GOT3 (cell line): Measurements from ENCODE around the gene TBC1D22A.
"Not testable (repeated sequence)": the region's sequence is repeated elsewhere in the genome, so short reads cannot be mapped to it uniquely, and the experiment has no call there.

Experiments used
- DNase-seq: peaks from one replicate; lab custom pipeline; 2025; ENCODE audit warnings: mixed read lengths; lab: John Stamatoyannopoulos, UW

Gene TBC1D22A

DNA sequence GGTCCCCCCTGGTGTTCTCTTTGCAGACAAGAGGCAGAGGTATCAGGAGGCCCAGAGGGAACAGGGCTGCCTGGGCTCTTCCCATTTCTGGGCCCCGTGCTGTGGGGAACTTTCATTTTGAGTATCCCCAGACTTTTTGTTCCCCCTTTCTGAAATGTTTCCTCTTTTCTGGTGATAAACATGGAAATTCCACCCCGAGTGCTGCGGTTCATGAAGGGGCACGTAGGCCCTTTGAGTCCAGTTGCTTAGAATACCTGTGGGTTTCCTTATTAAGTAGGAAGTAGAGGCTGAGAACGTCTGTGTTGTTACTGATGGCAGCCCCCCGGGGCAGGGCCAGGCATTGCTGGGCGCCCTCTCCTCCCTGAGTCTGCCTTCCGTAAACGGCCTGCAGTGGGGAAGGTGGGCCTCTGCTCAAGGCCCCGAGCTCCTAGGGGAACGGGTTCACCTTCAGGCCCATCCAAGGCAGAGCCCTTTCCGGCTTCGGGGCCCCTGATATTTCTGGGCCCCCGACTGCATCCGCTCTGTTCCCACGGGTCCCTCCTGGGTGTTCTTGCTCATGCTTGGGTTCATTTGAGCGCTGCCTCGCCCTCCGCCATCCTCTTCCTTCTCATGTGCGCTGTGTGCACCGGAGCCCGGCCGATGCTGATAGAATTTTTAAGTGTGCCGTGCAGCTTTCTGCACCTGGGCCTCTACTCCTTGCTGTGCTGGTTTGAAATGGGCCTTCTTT is 12.0 kb downstream of the TBC1D22A start:
- DNase-seq: no peak

DNA sequence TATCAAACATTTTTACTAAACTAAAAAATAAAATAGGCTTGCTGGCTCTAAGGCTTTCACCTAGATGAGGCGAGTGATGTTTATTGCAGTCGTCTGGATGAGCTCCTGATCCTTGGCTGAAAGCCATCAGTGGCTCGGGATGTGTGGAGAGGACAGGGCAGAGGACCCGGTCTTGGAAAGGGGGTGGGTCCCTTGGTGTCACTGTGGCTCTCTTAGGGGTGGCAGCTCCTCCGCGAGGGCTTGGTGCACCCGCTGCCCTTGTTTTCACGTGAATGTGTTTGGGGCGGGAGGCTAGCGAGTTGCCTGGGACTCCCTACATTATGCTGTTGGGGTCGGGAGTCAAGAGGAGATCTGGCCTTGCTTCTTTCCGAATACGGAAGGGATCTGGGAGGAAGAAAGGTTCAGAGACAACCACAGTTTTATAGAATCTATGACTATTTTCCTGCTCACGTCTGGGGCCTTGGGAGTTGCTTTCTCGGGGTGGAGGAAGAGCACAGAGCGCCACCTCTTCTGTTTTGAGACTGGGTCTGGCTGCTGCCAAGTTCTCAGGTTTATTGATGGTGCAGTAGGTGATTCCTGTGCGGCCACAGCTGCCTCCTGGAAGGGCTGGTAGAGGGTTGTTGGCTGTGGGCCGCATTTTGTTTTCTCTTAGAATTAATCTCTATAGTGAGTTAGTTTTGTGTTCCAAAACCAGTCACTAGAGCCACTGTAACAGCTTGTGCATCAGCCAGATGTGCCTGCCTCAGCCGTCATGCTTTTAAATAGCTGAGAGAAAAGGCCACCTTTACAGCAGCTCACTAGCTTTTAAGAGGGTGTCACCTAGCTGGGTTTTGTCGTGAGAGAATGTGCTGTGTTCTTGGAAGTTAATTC is 12.8 kb downstream of the TBC1D22A start:
- no peak for DNase-seq

DNA sequence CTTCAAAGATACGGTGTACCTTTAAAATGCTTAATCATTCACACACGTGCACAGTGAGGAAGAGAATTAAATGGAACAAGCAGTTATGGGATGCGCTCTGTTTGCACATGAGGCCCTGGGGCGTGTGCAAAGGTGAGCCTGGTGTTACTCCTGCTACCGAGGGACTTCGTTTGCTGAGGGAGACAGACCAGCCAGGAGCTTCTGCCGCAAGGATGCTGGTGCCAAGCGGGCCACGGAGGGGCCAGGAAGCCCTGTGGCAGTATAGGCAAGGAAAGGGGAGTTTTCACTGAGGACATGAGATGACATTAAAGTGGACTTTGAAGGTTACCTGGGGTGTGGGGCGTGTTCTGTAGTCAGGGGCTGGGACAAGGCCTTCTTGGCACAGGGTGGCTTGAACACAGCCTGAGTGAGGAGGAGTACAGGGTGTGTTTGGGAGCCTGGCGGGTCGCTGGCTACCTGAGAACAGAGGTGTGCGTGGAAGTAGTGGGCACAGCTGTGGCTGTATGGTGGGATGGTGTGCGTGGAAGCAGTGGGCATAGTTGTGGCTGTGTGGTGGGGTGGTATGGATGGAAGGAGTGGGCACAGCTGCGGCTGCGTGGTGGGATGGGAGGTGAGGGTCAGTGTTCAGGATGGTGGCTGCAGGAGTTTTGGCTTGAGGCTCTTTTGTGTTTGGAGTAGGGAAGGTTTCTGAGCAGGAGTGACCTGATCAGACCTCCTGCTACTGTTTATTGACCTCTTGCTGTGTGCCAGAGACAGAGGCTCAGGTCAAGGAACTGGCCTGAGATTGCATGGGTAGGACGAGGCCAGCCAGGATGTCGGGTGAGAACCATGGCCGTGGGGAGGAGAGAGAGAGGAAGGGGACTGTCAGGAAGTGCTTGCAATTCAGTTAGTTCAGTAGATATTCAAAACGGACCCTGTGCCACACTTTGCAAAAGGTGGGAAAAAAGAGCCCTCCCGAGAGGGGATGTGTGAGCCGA is 13.7 kb downstream of the TBC1D22A start:
- no peak for DNase-seq

DNA sequence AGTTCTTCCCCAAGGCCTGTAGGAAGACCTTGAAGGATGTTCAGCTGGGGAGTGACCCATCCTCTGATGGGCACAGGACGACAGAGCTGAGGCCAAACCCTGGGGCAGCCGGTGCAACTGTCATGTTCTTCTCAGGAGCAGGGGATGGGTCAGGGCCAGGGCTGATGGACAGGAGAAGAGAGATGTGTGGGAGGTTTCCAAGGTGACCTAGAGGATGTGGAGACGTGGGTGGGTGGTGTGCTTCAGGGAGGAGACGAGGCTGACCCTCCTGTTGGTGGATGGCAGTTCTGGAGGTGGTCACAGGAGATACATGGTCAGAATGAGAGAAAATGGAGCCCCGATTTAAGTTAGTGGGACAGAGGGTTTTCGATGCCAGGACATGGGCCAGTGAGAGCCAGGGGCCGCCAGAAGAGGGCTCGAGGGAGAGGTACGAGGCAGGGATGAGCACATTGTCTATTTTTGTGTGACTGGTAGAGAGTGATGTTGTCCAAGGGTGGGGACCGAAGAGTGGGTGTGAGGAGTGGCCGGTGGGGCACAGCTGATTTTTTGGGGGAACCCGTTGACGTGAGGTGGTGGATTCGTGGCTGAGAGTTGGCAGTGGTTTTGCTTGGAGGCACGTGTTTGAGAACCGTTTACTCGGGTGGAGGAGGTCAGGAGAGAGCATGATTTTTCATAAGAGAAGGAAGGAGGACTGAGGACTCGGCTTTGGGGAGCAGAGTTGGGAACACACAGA is 14.6 kb downstream of the TBC1D22A start:
- no peak for DNase-seq

DNA sequence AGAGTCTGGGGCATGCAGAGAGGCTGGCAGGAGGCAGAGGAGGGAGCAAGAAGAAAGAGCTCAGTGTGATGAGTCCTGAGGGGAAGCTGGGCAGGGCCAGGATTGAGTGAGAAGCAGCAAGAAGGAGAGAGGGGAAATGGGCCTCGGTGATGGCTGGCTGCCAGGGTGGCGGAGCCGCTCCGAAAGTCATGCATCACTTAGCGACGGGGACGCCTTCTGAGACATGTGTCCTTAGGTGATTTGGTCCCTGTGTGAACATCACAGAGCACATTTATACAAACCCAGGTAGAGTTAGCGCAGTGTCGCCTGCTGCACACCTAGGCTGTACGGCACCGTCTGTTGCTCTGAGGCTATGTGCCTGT is 15.1 kb downstream of the TBC1D22A start:
- no peak for DNase-seq

DNA sequence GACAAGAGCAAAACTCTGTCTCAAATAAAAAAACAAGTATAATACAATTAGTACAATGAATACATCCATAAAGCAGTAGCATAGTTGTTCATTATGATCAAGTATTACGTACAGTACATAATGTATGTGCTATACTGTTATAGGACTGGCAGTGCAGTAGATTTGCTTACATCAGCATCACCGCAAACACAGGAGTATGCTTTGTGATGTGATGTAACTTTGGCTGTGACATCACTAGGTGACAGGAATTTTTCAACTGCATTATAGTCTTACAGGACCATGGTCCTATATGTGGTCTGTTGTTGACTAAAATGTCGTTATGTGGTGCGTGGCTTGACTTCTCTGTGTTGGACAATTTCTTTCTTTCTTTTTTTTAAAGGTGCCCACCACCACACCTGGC is 16.6 kb downstream of the TBC1D22A start:
- no peak for DNase-seq

DNA sequence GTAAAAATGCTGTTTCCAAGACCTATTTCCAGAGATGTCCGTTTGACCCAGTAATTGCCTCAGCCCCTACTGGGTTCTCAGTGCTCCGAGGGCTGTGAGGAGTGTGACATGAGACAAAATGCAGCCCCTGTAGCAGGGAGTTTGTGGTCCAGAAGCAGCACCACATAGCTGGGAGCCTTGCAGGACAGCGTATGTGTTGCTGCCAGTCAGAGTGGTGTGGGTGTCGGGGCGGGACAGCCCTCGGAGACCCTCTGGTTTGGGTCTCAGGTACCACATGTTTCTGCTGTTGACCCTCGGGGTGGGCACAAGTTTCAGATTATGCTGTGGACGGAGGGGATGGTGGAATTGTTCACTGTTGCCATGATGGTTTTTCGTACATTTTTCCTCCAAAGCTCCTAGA is 17.2 kb downstream of the TBC1D22A start:
- no peak for DNase-seq

DNA sequence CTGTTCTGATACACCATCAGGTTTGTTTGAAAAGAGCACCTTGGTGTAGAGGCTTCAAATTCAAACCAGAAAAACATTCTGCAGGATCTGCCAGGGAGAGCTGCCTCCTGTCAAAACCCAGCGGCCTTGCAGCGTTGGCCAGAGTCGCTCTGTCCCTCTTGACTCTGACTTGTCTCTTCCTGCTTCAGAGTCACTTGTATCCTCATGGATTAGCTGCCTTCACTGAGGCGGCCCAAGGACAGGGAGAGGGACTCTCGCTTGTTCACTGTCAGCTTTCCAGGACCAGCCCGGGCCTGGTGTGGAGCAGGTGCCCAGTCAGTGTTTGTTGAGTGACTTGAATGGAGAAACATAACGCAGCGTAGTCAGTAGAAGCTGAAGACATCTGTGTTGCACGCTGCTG is 18.0 kb downstream of the TBC1D22A start:
- DNase-seq: no peak

DNA sequence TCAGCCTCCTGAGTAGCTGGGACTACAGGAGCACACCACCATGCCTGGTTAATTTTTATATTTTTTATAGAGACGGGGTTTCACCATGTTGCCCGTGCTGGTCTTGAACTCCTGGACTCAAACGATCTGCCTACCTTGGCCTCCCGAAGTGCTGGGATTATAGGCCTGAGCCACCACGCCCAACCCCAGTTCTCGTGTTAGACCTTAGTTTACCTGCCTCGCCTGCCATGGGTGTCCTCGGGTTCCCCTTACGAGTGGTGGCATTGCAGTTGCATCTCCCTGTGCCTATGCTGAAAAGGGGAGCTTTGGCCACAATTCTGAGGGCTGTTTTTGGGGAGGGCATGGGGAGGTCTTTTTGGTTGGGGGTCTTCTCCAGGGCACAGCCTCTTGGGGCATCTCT is 18.8 kb downstream of the TBC1D22A start:
- no peak for DNase-seq

DNA sequence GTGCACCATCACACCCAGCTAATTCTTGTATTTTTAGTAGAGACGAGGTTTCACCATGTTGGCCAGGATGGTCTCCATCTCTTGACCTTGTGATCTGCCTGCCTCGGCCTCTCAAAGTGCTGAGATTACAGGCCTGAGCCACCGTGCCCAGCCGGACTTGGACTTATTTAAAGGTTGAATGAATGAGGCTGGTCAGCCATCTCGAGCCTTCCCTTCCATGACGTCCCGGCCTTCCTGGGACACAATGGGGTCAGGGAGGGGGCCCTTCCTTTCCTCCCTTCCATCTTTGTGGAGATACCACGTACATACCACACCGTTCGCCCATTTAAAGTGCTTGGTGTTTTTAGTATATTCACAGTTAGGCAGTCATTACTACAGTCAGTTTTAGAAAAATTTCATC is 19.8 kb downstream of the TBC1D22A start:
- not testable (repeated sequence) for DNase-seq

DNA sequence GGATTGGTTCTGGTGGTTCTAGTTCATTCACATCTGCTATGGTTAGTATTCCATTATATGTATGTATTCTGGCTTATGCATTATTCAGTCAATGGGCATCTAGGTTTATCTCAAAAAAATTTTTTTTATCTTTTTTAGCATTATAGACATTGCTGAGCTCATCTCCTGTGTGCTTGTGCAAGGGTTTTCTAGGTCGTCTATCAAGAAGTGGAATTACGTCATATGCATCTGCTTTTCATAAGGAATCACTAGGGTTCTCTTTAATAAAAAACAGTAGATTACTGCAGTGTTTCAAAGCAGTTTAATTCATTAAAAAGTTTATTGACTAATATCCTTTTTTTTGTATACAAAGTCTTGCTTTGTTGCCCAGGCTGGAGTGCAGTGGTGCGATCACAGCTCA is 21.3 kb downstream of the TBC1D22A start:
- no peak for DNase-seq

DNA sequence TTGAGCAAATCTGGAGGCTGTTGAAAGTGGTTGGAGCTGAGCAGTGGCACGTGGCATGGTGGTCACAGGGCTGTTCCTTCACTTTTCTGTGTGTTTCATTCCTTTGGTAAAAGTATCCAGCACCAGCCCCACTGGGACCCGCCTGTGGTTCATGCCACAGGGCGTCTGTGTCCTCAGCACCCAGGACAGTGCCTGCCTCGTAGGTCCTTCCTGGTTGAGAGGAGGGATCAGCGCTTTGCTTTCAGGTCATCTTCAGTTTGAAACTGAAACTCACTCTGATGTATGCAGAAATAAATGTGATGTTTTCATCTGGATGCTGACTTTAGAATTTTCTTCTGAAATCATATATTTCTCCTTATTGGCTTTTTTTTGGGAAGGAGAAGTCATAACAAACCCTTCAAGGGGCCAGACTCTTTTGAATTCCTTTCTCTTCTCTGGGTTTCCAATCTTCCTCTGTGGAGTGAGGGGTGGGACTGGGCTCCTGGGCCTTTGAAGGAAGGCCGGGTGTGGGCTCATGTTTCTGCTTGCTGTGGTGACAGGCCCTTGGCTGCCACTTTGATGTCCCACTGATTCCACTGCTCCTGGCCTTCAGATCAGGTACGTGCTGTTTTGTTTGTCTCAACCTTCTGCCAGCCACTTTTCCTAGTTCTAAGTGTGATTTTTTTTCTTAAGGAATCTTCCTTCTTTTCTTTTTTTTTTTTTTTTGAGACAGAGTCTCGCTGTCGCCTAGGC is 26.2 kb downstream of the TBC1D22A start:
- no peak for DNase-seq

DNA sequence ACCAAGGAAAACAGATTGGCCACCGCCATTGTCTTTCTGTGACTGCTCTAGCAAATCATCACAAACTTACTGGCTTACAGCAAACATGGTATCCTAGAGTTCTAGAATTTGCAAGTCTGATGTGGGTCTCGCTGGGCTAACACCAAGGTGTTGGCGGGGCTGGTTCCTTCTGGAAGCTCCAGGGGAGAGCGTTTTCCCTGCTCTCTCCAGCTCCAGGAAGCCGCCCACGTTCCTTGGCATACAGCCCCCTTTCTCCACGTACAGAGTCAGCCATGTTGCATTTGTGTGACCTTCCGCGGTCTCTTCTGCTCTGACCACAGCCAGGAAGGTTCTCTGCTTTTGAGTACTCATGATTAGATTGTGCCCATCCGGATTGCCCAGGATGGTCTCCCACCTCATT is 27.5 kb downstream of the TBC1D22A start:
- no peak for DNase-seq

DNA sequence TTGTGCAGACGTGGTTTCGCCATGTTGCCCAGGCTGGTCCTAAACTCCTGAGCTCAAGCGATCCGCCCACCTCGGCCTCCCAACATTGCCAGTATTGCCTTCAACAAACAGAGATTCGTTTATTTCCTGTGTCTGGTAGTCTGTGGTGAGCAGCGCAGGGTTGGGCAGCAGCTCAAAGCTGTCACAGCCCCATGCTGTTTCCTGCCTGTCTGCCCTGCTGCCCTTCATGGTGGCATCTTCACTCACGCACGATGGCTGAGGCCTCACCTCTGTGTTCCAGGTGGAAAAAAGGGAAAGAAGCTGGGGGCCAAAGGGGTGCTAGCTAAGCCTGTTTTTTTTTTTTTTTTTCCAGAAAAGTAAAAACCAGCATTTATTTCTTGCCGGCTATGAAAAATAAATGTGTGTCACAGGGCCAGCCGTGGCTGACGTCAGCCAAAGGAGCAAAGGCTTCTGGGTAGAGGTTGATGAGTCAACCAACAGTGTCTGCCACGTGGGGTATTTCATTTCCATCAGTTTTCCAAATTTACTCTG is 28.8 kb downstream of the TBC1D22A start:
- DNase-seq: no peak

DNA sequence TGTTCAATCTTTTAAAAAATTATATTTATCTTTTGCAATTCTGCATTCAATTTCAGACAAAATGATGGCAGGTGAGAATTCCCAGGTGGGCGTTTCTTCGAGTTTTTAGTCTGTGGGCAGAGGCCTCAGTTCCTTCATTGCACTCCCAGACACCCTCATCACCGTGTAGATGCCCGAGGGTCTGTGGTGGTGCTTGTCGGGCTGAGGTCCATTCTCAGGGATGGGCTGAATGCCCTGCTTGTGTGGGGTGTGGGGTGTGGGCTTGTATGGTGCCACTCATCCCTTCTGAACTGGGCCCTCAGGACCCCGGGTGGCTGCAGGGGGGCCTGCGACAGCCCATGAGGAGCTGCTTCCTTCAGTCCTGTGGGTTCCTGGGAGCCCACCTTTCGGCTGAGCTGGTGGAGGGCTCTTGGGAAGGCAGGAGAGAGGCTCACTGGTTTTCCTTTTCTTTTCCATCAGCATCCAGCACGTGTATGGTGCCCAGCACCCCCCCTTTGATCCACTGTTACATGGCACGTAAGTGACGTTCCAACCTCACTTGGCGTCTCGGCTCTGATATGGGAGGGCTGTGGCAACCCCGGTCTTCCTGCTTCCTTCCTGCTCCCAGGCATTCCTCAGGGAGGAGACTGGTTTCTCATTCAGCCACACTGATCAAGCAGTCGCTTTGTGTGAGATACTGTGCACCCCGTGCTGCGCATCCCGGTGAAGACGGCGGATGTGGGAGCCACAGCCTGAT is 29.8 kb downstream of the TBC1D22A start:
- no peak for DNase-seq

DNA sequence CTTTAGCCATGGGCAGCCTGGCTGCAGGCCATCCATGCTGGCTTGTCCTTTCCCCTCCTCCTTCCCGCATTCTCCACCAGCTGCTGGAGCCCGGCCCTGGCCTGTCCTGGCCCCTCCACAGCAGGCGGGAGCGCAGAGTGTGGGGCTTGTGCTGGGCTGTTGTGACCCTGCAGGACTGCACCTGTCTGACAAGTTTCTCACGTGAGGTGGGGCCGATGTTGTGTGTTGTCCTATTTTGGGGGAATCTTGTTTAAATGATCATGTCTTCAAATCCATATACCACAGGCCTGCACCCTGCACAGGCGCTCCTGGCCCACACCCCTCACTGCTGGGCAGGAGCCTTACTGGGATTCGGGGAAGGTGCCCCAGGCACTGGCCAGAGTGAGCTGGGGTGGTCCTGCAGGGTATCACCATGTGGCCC is 30.4 kb downstream of the TBC1D22A start:
- no peak for DNase-seq

DNA sequence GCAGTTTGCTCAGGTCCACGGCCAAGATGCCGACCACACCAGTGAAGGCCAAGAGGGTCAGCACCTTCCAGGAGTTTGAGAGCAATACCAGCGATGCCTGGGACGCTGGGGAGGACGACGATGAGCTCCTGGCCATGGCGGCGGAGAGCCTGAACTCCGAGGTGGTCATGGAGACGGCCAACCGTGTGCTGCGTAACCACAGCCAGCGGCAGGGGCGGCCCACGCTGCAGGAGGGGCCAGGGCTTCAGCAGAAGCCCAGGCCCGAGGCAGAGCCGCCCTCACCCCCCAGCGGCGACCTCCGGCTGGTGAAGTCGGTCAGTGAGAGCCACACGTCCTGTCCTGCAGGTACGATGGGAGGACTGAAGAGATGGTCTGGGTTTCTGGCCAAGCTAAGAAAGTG is 31.0 kb downstream of the TBC1D22A start:
- DNase-seq: no peak

DNA sequence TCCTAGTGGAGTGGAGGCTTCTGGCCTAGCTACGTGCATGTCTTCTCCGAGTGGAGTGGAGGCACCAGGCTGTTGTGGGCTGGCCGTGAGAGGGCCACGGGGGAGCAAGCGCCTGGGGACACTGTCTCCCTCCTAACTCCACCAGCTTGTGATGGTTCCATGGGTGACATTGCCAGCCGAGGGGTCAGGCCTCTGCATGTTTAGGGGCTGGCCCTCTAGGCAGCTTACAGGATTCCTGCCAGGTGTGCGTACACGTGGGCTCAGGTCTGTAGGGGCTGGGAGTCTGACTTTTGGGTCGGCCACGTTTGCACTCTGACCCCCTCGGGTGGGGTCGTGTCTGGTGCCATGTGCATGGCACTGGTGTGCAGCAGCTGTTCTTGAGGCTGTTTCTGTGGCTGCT is 31.6 kb downstream of the TBC1D22A start:
- no peak for DNase-seq

DNA sequence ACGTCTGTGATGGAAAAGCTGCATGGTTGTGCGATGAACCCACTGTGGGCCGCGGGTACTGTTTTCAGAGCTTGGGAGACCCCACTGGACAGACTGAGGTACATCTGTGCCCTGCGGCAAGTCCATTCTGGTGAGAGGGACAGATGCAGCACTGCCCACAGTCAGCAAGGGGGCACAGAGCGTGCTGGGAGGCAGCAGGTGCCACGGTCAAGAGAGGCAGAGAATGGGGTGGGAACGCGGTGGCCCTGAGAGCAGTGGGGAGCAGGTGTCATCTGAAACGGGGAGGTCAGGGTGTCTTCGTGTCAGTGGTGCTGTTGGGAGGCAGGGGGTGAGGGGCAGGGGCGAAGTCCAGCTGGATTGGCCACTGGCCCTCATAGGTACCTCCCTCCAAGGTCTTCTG is 32.0 kb downstream of the TBC1D22A start:
- DNase-seq: no peak

DNA sequence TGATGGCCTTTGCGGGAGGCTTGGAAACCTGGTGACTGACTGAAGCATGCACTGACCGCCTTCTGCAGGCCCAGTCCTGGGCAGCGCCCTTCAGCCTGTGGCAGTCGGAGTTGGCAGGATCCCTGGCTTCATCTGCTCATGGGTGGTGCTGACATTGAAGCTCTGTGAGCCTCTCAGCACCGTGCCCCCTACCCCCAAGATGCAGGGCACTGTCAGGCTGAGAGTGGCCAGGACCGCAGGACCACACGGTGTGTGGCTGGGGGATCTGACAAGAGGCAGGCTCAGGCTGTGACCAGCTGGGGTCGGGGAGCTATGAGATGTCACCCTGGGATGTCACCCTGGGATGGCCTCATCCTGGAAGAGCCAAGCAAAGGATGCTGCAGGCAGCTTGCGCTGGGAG is 32.7 kb downstream of the TBC1D22A start:
- no peak for DNase-seq
